ENCODE data around the gene WDR87.

DNA sequence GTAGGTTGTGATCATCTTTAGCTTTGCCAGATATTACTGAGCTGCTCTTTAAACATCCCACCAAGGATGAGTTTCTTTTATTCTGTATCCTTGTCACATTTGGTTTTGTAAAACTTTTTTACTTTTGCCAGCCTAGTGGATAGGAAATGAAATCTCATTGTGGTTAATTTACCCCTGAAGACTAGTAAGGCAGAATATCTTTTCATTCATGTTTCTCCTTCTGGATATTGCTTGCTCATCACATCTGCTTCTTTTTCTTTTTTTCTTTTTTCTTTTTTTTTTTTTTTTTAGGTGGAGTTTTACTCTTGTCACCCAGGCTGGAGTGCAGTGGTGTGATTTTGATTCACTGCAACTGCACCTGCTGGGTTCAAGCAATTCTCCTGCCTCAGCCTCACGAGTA, 32.0 kb upstream of the WDR87 start:
- TF ChIP-seq, protein P1, sequence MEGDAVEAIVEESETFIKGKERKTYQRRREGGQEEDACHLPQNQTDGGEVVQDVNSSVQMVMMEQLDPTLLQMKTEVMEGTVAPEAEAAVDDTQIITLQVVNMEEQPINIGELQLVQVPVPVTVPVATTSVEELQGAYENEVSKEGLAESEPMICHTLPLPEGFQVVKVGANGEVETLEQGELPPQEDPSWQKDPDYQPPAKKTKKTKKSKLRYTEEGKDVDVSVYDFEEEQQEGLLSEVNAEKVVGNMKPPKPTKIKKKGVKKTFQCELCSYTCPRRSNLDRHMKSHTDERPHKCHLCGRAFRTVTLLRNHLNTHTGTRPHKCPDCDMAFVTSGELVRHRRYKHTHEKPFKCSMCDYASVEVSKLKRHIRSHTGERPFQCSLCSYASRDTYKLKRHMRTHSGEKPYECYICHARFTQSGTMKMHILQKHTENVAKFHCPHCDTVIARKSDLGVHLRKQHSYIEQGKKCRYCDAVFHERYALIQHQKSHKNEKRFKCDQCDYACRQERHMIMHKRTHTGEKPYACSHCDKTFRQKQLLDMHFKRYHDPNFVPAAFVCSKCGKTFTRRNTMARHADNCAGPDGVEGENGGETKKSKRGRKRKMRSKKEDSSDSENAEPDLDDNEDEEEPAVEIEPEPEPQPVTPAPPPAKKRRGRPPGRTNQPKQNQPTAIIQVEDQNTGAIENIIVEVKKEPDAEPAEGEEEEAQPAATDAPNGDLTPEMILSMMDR (IDR thresholded peaks at IDR 0.05; ENCODE audit: low read depth, low read length), result no peak
- TF ChIP-seq EZH2phosphoT487 (IDR thresholded peaks at IDR 0.05; ENCODE audit: low read depth), result no peak
